ENCODE measurements around the gene GRAMD1A.

GRAMD1A gene

DNA sequence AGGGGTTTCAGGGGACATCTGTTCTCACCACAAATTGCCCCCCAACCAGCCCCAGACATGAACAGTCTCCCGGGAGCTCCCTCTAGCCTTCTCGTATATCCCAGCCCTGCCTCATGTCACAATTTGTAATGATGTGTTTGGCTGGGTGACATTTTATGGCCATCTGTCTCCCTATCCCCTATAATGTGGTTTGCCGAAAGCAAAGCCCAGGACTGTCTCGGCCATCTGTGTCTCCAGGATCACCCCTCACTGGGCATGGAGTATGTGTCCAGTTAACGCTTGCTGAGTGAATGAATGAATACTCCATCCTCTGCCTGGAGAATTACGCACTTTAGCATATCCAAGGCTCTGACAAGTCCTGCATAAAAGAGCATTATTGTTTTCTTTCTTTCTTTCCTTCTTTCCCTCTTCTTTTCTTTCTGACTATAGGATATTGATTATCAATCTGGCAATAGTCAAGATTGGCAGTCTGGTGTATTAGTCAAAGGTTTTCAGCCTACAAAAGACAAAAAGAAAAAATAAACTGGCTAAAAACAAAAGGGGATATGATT, 56.5 kb downstream of the GRAMD1A start:
- DNase-seq, result no peak

DNA sequence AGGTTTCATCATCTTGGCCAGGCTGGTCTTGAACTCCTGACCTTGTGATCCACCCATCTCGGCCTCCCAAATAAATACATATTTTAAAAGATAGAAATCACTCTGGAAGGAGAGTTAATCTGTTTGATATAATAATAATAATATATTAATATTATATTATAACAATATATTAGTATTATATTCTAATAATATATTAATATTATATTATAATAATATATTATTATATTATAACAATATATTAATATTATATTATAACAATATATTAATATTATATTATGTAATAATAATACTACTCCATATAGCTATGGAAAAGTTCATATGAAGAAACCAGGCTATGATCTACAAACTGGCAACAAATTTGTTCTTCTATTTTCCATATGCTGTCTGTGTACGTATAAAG, 58.2 kb downstream of the GRAMD1A start:
- no peak for DNase-seq

DNA sequence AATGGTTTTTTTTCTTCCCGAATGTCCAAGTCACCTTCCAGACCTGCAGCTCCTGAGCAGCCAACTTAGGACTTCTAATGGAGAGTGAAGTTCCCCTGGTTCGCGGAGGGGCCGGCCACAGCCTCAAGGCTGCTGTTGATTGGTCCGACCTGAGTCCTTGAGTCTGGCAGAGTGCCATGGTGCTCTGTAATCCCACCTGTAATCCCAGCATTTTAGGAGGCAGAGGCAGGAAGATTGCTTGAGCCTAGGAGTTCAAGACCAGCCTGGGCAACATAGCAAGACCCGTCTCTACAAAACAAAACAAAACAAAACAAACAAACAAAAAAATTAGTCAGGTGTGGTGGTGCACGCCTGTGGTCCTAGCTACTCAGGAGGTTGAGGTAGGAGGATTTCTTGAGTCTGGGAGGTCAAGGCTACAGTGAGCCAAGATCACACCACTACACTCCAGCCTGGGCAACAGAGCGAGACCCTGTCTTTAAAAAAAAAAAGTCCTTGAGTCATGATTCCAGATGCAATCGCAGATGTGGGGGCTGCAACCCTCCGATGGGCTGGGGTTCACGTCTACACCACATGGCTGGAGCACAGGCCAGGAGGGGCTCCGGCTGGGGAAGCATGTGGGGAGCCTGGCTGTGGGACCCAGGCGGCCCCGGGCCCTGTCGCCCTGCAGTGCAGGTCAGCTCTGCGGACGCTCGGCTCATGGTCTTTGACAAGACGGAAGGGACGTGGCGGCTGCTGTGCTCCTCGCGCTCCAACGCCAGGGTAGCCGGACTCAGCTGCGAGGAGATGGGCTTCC, 59.1 kb downstream of the GRAMD1A start:
- no peak for DNase-seq

DNA sequence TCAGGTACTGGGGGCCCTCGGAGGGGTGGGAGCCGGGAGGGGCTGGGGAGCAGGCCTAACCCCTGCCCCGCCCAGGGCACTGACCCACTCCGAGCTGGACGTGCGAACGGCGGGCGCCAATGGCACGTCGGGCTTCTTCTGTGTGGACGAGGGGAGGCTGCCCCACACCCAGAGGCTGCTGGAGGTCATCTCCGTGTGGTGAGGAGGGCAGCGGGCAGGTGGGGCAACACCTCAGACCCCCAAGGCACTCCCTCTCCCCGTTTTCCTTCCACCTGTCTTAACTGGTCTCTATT, 59.6 kb downstream of the GRAMD1A start:
- no peak for DNase-seq

DNA sequence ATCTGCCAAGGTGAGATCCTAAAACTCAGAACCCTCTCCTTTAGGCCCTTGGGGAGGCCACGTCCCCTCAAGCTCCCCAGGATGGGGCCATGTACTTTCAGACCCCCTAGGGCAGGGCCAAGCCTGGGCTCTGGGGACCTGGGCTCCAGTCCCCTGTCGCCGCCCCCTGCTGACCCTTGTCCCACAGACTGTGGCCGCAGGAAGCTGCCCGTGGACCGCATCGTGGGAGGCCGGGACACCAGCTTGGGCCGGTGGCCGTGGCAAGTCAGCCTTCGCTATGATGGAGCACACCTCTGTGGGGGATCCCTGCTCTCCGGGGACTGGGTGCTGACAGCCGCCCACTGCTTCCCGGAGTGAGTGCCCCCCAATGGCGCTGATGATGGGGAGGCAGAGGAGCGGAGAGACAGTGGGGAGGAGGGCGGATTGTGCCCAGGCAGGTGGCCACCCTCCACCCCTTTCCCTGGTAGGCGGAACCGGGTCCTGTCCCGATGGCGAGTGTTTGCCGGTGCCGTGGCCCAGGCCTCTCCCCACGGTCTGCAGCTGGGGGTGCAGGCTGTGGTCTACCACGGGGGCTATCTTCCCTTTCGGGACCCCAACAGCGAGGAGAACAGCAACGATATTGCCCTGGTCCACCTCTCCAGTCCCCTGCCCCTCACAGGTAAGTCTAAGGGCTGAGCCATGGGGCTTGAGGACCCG, 60.2 kb downstream of the GRAMD1A start:
- DNase-seq, result no peak

DNA sequence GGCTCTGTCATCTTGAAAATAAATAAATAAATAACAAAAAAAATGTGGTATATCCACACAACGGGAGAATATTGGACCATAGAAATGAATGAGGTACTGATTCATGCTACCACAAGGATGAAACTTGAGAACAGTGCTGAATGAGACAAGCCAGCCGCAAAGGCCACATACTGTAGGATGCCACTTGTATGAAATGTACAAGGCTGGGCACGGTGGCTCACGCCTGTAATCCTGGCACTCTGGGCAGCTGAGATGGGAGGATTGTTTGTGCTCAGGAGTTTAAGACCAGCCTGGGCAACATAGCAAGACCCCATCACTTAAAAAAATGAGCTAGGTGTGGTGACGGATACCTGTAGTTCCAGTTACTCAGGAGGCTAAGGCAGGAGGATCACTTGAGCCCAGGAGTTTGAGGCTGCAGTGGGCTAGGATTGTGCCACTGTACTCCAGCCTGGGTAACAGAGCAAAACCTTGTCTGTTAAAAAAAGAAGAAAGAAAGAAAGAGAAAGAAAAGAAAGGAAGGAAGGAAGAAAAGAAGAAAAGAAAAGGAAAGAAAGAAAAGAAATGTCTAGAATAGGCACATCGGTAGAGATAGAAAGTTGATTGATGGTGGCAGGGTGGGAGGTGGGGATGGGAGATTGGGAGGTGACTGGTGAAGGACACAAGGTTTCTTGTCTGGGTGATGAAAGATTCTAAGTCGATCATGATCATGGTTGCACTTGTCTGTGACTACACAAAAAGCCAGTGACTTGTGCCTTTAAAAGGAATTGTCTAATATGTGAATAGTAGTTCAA, 61.7 kb downstream of the GRAMD1A start:
- DNase-seq, result no peak

DNA sequence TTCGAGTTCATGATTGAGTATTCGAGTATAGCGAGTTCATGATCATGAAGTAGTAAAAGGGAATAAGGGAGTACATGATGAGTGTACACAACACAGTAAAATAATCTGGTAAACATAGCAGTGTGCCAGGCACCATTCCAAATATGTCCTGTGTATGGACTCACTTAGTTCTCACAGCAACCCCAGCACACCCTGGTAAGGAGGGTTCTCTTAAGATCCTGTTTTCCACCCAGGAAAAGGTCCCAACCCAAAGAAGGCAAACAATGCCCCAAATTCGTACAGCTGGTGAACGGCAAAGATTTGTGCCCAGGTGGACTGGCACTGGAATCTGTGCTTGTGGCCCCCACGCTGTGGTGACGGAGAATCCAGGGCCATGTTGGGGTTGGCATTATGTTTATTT, 62.8 kb downstream of the GRAMD1A start:
- DNase-seq, result no peak

DNA sequence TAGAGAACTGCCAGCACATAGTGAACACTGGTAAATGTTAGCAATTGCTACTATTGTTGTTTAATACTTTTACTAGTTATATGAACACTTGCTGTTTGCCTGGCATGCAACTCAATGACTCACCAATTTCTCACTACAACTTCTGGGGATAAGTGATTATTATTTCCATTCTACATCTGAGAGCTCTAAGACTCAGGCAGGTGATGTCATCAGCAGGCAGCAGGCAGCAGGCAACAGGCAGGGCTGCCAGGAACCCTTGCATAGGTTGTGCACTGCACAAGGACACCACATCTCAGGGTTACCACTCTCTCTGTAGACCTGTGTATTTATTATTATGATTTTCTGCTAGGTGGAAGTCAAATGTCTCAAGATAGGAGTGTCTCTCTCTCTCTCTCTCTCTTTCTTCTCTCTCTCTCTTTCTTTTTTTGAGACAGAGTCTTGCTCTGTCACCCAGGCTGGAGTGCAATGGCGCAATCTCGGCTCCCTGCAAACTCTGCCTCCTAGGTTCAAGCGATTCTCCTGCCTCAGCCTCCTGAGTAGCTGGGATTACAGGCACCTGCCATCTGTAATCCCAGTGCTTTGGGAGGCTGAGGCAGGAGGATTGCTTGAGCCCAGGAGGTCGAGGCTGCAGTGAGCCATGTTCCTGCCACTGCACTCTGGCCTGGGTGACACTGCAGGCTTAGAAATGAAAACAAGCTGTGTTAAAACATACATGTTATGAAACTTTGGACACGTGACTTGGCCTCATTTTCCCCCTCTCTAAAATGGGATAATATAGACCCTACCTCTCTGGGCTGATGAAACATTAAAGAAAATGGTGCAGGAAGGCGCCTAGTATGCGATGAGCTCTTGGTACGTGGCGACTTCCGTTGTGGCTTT, 64.1 kb downstream of the GRAMD1A start:
- DNase-seq, result no peak

DNA sequence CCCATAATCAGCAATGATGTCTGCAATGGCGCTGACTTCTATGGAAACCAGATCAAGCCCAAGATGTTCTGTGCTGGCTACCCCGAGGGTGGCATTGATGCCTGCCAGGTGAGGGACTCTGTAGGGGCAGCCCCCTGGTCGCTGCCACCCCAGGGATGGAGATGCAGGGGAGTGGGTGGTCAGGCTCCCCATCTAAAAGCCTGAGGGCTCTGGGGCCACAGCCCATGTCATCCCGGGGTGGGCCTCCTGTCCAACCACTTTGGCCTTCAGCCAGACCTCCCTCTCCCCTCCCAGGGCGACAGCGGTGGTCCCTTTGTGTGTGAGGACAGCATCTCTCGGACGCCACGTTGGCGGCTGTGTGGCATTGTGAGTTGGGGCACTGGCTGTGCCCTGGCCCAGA, 65.5 kb downstream of the GRAMD1A start:
- DNase-seq, result no peak

DNA sequence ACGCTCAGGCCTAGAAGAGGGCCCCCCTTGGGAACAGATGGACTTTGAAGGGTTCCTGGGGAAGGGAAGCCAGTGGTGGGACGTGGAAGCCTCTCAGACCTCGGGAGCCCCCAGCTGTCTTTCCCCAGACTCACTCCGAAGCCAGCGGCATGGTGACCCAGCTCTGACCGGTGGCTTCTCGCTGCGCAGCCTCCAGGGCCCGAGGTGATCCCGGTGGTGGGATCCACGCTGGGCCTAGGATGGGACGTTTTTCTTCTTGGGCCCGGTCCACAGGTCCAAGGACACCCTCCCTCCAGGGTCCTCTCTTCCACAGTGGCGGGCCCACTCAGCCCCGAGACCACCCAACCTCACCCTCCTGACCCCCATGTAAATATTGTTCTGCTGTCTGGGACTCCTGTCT, 66.0 kb downstream of the GRAMD1A start:
- no peak for DNase-seq

DNA sequence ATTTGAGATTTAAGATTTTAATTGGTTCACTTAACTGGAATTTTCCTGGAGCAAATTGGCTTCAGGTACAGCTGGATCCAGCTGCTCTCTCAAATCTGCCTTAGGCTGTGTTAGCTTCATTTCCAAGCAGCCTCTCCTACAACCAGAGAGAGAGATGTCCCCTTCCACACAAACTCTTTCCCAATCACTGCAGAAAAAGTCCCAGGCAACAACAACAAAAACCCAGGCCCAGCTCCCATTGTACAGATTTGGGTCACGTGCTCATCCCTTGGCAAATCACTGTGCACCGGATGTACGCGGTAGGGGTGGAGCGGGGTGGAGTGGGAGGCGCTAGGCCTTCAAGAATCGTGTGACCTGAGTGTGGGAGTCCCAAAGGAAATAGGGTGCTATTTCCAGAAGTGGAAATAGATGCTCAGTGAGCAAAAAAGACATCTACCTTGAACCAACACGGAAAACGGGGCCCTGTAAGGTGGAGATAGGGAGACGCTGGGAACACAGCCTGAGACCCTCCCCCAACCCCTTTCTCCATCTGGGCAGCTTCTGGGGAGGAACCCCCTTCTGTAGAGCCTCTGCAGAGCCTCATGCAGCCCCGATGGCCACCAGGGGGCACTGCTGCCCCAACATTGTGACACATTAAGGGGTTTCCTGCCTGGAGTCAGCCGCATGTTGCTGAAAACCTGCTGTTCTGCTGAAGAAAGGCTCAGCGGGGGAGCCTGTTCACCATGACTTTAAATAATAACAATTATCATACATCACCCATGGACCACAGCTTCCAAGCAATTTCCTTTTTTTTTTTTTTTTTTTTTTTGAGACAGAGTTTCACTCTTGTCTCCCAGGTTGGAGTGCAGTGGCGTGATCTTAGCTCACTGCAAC, 66.8 kb downstream of the GRAMD1A start:
- DNase-seq, result no peak

DNA sequence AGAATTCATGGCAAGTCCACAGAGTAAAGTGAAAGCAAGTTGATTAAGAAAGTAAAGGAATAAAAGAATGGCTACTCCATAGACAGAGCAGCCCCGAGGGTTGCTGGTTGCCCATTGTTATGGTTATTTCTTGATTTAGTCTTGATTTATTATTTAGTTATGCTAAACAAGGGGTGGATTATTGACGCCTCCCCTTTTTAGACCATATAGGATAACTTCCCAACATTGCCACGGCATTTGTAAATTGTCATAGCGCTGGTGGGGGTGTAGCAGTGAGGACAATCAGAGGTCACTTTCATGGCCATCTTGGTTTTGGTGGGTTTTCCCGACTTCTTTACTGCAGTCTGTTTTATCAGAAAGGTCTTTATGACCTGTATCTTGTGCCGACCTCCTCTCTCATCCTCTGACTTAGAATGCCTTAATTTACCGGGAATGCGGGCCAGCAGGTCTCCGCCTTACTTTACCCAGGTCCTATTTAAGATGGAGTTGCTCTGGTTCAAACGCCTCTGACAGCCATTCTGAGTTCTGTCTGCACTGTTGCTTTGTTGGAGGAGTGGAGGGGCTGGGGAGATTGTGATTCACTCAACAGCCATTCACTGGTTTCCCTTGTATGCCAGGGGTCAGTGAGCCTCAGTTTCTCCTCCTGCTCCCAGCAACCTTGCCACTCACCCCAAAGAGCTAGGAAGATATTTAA, 69.0 kb downstream of the GRAMD1A start:
- DNase-seq, result no peak

DNA sequence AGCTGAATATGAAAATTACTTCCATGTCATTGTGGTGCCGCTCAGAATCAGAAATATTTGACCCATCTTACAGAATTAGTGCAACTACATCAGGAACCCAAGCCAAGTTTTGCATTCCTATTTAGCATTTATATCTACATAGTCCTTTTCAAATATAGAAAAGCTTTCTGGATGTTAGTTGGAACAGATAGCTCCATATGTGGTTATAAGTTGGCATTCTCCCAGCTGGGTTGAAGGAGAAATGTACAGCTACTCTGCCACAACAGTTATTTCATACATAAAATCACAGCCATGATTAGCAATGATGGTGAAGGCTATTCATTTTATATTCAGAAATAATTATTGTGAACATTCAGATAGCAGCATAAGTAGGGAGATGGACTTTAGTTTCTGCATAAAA, 69.6 kb downstream of the GRAMD1A start:
- no peak for DNase-seq

DNA sequence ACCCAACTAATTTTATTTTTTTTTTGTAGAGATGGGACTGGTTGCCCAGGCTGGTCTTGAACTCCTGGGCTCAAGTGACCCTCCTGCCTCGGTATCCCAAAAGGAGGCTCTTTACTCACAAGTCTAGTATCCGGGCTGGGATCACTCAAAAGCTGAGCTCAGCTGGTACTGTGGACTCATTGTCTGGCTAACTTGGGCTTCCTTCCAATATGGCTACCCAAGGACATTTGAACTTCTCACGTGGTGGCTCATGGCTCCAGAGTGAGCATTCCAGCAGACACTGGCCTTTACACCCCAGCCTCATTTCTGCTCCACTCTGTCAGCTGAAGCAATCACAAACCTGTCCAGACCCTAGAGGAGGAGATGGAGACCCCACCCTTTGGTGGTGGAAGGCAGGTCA, 70.3 kb downstream of the GRAMD1A start:
- no peak for DNase-seq

DNA sequence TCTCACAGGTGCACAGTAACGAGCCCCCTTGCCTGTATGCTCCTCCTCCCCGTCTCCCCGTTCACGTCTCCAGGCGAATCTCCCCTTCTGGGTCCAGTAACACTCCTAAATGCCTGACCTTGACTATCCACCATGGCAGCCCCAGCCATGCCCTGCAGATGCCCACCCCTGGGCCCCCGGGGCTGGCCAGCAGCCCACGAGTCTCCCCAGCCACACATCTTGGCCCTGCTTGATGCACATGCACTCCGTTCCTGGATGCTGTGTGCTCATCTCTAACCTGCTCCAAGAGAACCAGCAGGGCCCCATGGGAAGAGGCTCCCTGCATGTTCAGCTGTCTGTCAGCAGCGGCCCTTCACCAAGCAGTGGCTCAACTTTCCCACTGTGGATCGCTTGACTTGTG, 73.4 kb downstream of the GRAMD1A start:
- no peak for DNase-seq

DNA sequence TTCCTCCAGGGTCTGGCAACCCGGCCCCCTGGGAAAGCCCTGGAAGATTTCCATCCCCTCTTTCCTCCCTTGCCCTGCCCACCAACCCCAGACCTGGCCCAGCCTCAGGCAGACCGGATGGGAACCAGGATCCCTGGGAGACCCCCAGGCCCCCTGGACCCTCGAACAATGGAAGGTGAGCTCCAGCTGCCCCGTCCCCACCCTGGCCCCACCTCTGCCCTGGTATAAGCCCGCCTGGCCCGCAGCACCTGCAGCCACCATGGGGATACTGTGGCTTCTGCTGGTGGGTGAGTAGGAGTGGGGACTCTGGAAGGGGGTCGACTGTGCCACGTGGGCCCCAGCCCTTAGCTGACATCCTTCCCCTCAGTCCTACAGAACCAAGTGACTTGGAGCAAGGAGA, 73.8 kb downstream of the GRAMD1A start:
- no peak for DNase-seq

DNA sequence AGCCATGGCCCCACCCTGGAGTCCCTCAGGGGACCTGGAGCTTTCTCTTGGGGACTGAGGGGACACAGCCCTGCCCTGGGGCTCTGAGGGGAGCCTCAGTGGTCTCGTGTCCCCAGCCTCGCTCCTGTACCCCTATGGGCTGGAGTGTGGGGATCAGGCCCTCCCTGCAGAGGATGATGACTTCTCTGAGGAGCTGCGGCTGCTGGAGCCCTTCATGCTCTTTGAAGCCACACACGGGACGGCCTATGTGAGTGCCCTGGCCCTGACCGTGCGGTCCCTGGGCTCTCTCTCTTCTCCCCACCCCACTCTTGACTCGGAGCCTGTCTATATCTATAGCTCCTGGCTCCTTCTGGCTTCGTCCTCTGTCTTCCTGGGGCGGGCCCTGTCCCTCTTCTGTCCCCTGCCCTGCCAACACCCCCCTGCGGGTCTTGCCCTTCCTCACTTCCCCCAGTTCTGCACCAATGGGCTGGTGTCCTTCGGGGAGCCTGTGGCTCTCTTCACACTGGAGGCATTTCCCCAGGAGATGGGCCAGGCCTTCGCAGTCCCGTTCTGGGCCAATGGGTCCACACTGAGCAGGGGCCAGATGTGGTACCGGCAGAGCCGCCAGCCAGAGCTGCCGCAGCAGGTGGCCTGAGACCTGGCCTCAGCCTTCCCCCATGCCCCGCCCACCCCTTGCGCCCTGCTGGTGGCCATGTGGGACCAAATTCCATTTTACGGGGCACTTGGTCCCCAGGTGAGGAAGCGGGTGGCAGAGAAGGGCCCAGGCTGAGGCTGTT, 74.5 kb downstream of the GRAMD1A start:
- DNase-seq, result no peak

DNA sequence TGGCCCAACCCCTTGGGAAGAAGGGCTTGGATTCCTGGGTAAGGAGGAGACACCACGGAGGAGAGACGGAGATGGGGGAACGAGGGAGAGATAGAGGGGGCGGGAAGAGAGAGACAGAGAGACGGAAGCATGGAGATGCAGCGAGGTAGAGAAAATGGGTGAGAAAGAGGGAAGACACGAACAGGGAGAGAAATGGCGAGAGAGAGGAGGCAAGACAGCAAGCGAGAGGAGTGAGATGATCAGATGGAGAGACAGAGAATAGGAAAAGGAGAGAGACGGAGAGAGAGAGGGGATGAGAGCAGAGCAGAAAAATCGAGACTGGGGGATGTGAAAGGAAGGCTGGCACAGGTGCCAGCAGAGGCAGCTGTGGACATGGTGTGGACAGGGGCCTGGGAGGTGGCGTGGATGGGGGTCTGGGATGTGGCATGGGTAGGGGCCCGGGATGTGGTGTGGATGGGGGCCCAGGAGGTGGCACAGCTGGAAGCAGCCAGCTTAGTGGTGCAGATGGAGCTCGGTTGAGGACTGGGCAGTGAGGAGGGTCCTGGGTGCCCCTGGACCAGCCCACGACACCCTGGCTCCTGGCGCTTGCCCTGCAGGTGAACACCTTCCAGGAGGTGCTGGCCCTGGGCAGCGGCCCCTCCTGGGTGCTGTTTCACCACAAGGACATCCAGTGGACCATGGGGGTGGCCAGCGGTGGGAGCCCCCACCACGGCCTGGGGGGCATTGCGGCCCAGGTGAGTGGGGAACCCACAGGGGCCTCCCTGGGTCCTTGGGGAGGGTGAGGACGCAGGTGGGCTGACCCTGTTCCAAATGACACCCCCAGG, 75.3 kb downstream of the GRAMD1A start:
- DNase-seq, result no peak

DNA sequence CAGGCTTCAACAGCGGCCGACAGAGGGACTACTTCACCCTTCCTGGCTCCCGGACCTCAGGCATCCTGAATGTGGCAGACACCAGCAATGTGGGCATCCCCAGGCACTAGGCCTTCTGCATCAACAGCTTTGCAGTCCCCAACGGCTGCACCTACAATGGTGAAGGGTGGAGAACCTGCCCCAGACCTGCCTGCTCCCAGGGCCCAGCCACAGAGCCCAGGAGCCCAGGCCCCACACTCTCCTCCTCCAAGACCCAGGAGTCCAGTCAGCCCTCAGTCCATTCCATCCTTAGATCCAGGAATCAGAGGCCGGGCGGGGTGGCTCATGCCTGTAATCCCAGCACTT, 75.9 kb downstream of the GRAMD1A start:
- no peak for DNase-seq

All from NCI-H187 treated with DMSO at 0.1 percent for 48 hours (cell line).